ENCODE measurements around the gene FOXN1.

FOXN1 gene

GRCh38 chr17:28533091-28533807 lies 27.1 kb downstream of the FOXN1 start:
- H3K27me3 Mint-ChIP-seq = peaks cover 2% of the 10 kb centered on the region
- H3K27ac Mint-ChIP-seq = no peak overlapping the region
- ATAC-seq = no peak
- no peaks in the 10 kb centered on the region for H3K9me3 Mint-ChIP-seq
- no peak overlapping the region for H3K4me3 Mint-ChIP-seq
- no peak for DNase-seq
- H3K36me3 Mint-ChIP-seq (ENCODE audit: low read depth) = no peaks in the 10 kb centered on the region
- H3K4me1 Mint-ChIP-seq = no peaks in the 10 kb centered on the region

GRCh38 chr17:28534740-28535375 lies 28.7 kb downstream of the FOXN1 start:
- H3K27me3 Mint-ChIP-seq = peaks cover 2% of the 10 kb centered on the region
- DNase-seq (no peak), ATAC-seq (no peak)
- H3K4me3 Mint-ChIP-seq = no peak overlapping the region
- no peaks in the 10 kb centered on the region for H3K4me1 Mint-ChIP-seq
- no peaks in the 10 kb centered on the region for H3K36me3 Mint-ChIP-seq (ENCODE audit: low read depth)
- no peaks in the 10 kb centered on the region for H3K9me3 Mint-ChIP-seq
- no peak overlapping the region for H3K27ac Mint-ChIP-seq

GRCh38 chr17:28536532-28537218 lies 30.5 kb downstream of the FOXN1 start:
- H3K4me3 Mint-ChIP-seq = no peak overlapping the region
- no peaks in the 10 kb centered on the region for H3K4me1 Mint-ChIP-seq
- H3K27me3 Mint-ChIP-seq = no peaks in the 10 kb centered on the region
- no peaks in the 10 kb centered on the region for H3K36me3 Mint-ChIP-seq (ENCODE audit: low read depth)
- ATAC-seq = no peak
- no peak for DNase-seq
- no peaks in the 10 kb centered on the region for H3K9me3 Mint-ChIP-seq
- H3K27ac Mint-ChIP-seq = no peak overlapping the region

GRCh38 chr17:28537219-28537610 lies 31.1 kb downstream of the FOXN1 start:
- DNase-seq = no peak
- Mint-ChIP-seq H3K4me1 (no peaks in the 10 kb centered on the region), H3K36me3 (ENCODE audit: low read depth) (no peaks in the 10 kb centered on the region), H3K27ac (no peak overlapping the region), H3K27me3 (no peaks in the 10 kb centered on the region), H3K4me3 (no peak overlapping the region), H3K9me3 (no peaks in the 10 kb centered on the region)
- ATAC-seq = no peak

GRCh38 chr17:28538296-28538895 lies 32.2 kb downstream of the FOXN1 start:
- no peak for ATAC-seq
- H3K36me3 Mint-ChIP-seq (ENCODE audit: low read depth) = no peaks in the 10 kb centered on the region
- no peaks in the 10 kb centered on the region for H3K9me3 Mint-ChIP-seq
- H3K4me1 Mint-ChIP-seq = no peaks in the 10 kb centered on the region
- H3K4me3 Mint-ChIP-seq = no peak overlapping the region
- no peak overlapping the region for H3K27ac Mint-ChIP-seq
- no peak for DNase-seq
- H3K27me3 Mint-ChIP-seq = no peaks in the 10 kb centered on the region

- DNase-seq = no peak
- no peak overlapping the region for H3K27ac Mint-ChIP-seq
- no peaks in the 10 kb centered on the region for H3K27me3 Mint-ChIP-seq
- no peaks in the 10 kb centered on the region for H3K9me3 Mint-ChIP-seq
- no peak for ATAC-seq
- no peaks in the 10 kb centered on the region for H3K4me1 Mint-ChIP-seq
- no peak overlapping the region for H3K4me3 Mint-ChIP-seq
- no peaks in the 10 kb centered on the region for H3K36me3 Mint-ChIP-seq (ENCODE audit: low read depth)
Observed at GRCh38 chr17:28540231-28540630, 34.1 kb downstream of the FOXN1 start.

- H3K4me1 Mint-ChIP-seq = no peaks in the 10 kb centered on the region
- H3K36me3 Mint-ChIP-seq (ENCODE audit: low read depth) = no peaks in the 10 kb centered on the region
- ATAC-seq (no peak), DNase-seq (no peak)
- no peak overlapping the region for H3K4me3 Mint-ChIP-seq
- H3K9me3 Mint-ChIP-seq = no peaks in the 10 kb centered on the region
- no peaks in the 10 kb centered on the region for H3K27me3 Mint-ChIP-seq
- no peak overlapping the region for H3K27ac Mint-ChIP-seq
Observed at GRCh38 chr17:28541439-28541838, 35.3 kb downstream of the FOXN1 start.

- ATAC-seq (no peak), DNase-seq (no peak)
- peaks cover 3% of the 10 kb centered on the region for H3K36me3 Mint-ChIP-seq (ENCODE audit: low read depth)
- no peak overlapping the region for H3K4me3 Mint-ChIP-seq
- H3K27me3 Mint-ChIP-seq = no peaks in the 10 kb centered on the region
- peaks cover 20% of the 10 kb centered on the region for H3K4me1 Mint-ChIP-seq
- no peak overlapping the region for H3K27ac Mint-ChIP-seq
- no peaks in the 10 kb centered on the region for H3K9me3 Mint-ChIP-seq
Observed at GRCh38 chr17:28544402-28545140, 38.4 kb downstream of the FOXN1 start.

- peaks cover 3% of the 10 kb centered on the region for H3K36me3 Mint-ChIP-seq (ENCODE audit: low read depth)
- no peak for DNase-seq
- H3K9me3 Mint-ChIP-seq = no peaks in the 10 kb centered on the region
- H3K27me3 Mint-ChIP-seq = no peaks in the 10 kb centered on the region
- no peak for ATAC-seq
- H3K27ac Mint-ChIP-seq = no peak overlapping the region
- no peak overlapping the region for H3K4me3 Mint-ChIP-seq
- peaks cover 25% of the 10 kb centered on the region for H3K4me1 Mint-ChIP-seq
Observed at GRCh38 chr17:28545141-28545503, 39.0 kb downstream of the FOXN1 start.

- DNase-seq (no peak), ATAC-seq (no peak)
- H3K4me3 Mint-ChIP-seq = no peak overlapping the region
- no peaks in the 10 kb centered on the region for H3K27me3 Mint-ChIP-seq
- peaks cover 33% of the 10 kb centered on the region for H3K4me1 Mint-ChIP-seq
- peaks cover 3% of the 10 kb centered on the region for H3K36me3 Mint-ChIP-seq (ENCODE audit: low read depth)
- no peak overlapping the region for H3K27ac Mint-ChIP-seq
- H3K9me3 Mint-ChIP-seq = no peaks in the 10 kb centered on the region
Observed at GRCh38 chr17:28545787-28546415, 39.8 kb downstream of the FOXN1 start.

GRCh38 chr17:28547096-28547622 lies 41.0 kb downstream of the FOXN1 start:
- Mint-ChIP-seq H3K9me3 (no peaks in the 10 kb centered on the region), H3K4me1 (peaks cover 43% of the 10 kb centered on the region), H3K27me3 (no peaks in the 10 kb centered on the region), H3K4me3 (no peak overlapping the region), H3K27ac (no peak overlapping the region), H3K36me3 (ENCODE audit: low read depth) (peaks cover 3% of the 10 kb centered on the region)
- no peak for DNase-seq
- no peak for ATAC-seq

- H3K9me3 Mint-ChIP-seq = no peaks in the 10 kb centered on the region
- ATAC-seq (peak; percentile 57), DNase-seq (peak; percentile 84)
- H3K36me3 Mint-ChIP-seq (ENCODE audit: low read depth) = peaks cover 4% of the 10 kb centered on the region
- H3K27ac Mint-ChIP-seq = peak overlapping the region; percentile 53
- H3K4me3 Mint-ChIP-seq = peak overlapping the region; percentile 30
- peaks cover 46% of the 10 kb centered on the region for H3K4me1 Mint-ChIP-seq
- H3K27me3 Mint-ChIP-seq = no peaks in the 10 kb centered on the region
Observed at GRCh38 chr17:28547623-28548416, 41.7 kb downstream of the FOXN1 start.

- no peak overlapping the region for H3K4me3 Mint-ChIP-seq
- ATAC-seq (no peak), DNase-seq (no peak)
- peak overlapping the region; percentile 25 for H3K27ac Mint-ChIP-seq
- H3K4me1 Mint-ChIP-seq = peaks cover 51% of the 10 kb centered on the region
- H3K36me3 Mint-ChIP-seq (ENCODE audit: low read depth) = peaks cover 10% of the 10 kb centered on the region
- H3K27me3 Mint-ChIP-seq = no peaks in the 10 kb centered on the region
- no peaks in the 10 kb centered on the region for H3K9me3 Mint-ChIP-seq
Observed at GRCh38 chr17:28548417-28549130, 42.4 kb downstream of the FOXN1 start.

All from activated naive CD8-positive, alpha-beta T cell treated with anti-CD3 and anti-CD28 coated beads, Interleukin-2, amount 50 U/mL, for 24 hours (primary cell).